ENCODE data around the gene GSDMA. TPM values are rescaled to one million over a fixed set of nuclear protein-coding genes. Genes with fewer than 3 reads are reported as not detected.
"Not testable (repeated sequence)": the region's sequence is repeated elsewhere in the genome, so short reads cannot be mapped to it uniquely, and the experiment has no call there.

Gene GSDMA
- polyA plus RNA-seq, 1 experiment: not detected

GRCh38 chr17:40012017-40012647 is 49.3 kb downstream of the GSDMA start:
- CTCF ChIA-PET: interaction anchor here (1.5 to 7.6 kb wide), 6 partner anchors 14 to 278 kb away, joined by 4 to 81 read pairs (median 8); no protein-coding TSS in a partner anchor
- DNase-seq (ENCODE audit: low read depth, low spot score); H3K27me3 ChIP-seq (ENCODE audit: control insufficient read depth, insufficient read depth, low read length); POLR2A ChIA-PET; H3K27ac ChIP-seq (ENCODE audit: low read depth, low read length); H3K9me3 ChIP-seq (ENCODE audit: control insufficient read depth, insufficient read depth, low read length); H3K4me3 ChIP-seq (ENCODE audit: low read depth, low read length): not testable (repeated sequence)

- TF ChIP-seq, protein P1, sequence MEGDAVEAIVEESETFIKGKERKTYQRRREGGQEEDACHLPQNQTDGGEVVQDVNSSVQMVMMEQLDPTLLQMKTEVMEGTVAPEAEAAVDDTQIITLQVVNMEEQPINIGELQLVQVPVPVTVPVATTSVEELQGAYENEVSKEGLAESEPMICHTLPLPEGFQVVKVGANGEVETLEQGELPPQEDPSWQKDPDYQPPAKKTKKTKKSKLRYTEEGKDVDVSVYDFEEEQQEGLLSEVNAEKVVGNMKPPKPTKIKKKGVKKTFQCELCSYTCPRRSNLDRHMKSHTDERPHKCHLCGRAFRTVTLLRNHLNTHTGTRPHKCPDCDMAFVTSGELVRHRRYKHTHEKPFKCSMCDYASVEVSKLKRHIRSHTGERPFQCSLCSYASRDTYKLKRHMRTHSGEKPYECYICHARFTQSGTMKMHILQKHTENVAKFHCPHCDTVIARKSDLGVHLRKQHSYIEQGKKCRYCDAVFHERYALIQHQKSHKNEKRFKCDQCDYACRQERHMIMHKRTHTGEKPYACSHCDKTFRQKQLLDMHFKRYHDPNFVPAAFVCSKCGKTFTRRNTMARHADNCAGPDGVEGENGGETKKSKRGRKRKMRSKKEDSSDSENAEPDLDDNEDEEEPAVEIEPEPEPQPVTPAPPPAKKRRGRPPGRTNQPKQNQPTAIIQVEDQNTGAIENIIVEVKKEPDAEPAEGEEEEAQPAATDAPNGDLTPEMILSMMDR (IDR thresholded peaks at IDR 0.05; ENCODE audit: low read depth, low read length): no peak
- H3K9me3 ChIP-seq (ENCODE audit: control insufficient read depth, insufficient read depth, low read length): no peaks in the 10 kb centered on the region
- H3K27ac ChIP-seq (ENCODE audit: low read depth, low read length): peak overlapping the region; percentile 2
- ChIA-PET CTCF (interaction anchor here (0.6 to 7.6 kb wide), 12 partner anchors 12 to 344 kb away, joined by 3 to 81 read pairs (median 5); no protein-coding TSS in a partner anchor), POLR2A (no interaction called here)
- no peaks in the 10 kb centered on the region for H3K27me3 ChIP-seq (ENCODE audit: control insufficient read depth, insufficient read depth, low read length)
- DNase-seq (ENCODE audit: low read depth, low spot score): no peak
- no peak overlapping the region for H3K4me3 ChIP-seq (ENCODE audit: low read depth, low read length)
These were observed 51.7 kb downstream of the GSDMA start for GRCh38 chr17:40014375-40014980.

- TF ChIP-seq, protein P1 (IDR thresholded peaks at IDR 0.05; ENCODE audit: low read depth, low read length): no peak
- H3K27me3 ChIP-seq (ENCODE audit: control insufficient read depth, insufficient read depth, low read length): no peaks in the 10 kb centered on the region
- no peak for DNase-seq (ENCODE audit: low read depth, low spot score)
- no peaks in the 10 kb centered on the region for H3K9me3 ChIP-seq (ENCODE audit: control insufficient read depth, insufficient read depth, low read length)
- no peak within 1 kb of the TSS for H3K4me3 ChIP-seq (ENCODE audit: low read depth, low read length)
- CTCF ChIA-PET: interaction anchor here (0.6 to 7.6 kb wide), 10 partner anchors 11 to 343 kb away, joined by 3 to 81 read pairs (median 5); no protein-coding TSS in a partner anchor
- H3K27ac ChIP-seq (ENCODE audit: low read depth, low read length): peak within 1 kb of the TSS; percentile 2
- POLR2A ChIA-PET: interaction anchor here (0.5 to 0.6 kb wide), 2 partner anchors 147 to 189 kb away, joined by 3 to 8 read pairs; no protein-coding TSS in a partner anchor
These were observed 52.5 kb downstream of the GSDMA start, which contains the start of gene CSF3 for GRCh38 chr17:40015005-40015997. CSF3 (plus strand) TSS chr17:40015440; CDS start chr17:40015475, 35 bp downstream.

- CTCF ChIA-PET: interaction anchor here (0.6 to 7.6 kb wide), 4 partner anchors 10 to 338 kb away, joined by 3 to 81 read pairs (median 16); no protein-coding TSS in a partner anchor
- POLR2A ChIA-PET: no interaction called here
- TF ChIP-seq, protein P1 (IDR thresholded peaks at IDR 0.05; ENCODE audit: low read depth, low read length): no peak
- no peak for DNase-seq (ENCODE audit: low read depth, low spot score)
- Histone ChIP-seq H3K4me3 (ENCODE audit: low read depth, low read length) (no peak overlapping the region), H3K27me3 (ENCODE audit: control insufficient read depth, insufficient read depth, low read length) (no peaks in the 10 kb centered on the region), H3K9me3 (ENCODE audit: control insufficient read depth, insufficient read depth, low read length) (no peaks in the 10 kb centered on the region), H3K27ac (ENCODE audit: low read depth, low read length) (no peak overlapping the region)
These were observed 53.5 kb downstream of the GSDMA start for GRCh38 chr17:40015998-40016985.
